H4 (cell line): ENCODE measurements around the gene MYL7. TPM values are rescaled to one million over a fixed set of nuclear protein-coding genes. Genes with fewer than 3 reads are reported as not detected.
"Not testable (repeated sequence)": the region's sequence is repeated elsewhere in the genome, so short reads cannot be mapped to it uniquely, and the experiment has no call there.

Experiments
- DNase-seq: peaks from one replicate; pipeline ENCODE4 v3.0.0-alpha.2; 2015; ENCODE audit warnings: low spot score
- total RNA-seq: library from RNA; depleted of rRNA; stranded (reverse); fragments of >200 nt; shearing (Covaris generic); gene quantifications from 2 replicates; pipeline ENCODE4 v1.2.3, GENCODE V29; 2014; rRNA removed

The MYL7 gene
- total RNA-seq, result not detected in 2 replicates

DNA sequence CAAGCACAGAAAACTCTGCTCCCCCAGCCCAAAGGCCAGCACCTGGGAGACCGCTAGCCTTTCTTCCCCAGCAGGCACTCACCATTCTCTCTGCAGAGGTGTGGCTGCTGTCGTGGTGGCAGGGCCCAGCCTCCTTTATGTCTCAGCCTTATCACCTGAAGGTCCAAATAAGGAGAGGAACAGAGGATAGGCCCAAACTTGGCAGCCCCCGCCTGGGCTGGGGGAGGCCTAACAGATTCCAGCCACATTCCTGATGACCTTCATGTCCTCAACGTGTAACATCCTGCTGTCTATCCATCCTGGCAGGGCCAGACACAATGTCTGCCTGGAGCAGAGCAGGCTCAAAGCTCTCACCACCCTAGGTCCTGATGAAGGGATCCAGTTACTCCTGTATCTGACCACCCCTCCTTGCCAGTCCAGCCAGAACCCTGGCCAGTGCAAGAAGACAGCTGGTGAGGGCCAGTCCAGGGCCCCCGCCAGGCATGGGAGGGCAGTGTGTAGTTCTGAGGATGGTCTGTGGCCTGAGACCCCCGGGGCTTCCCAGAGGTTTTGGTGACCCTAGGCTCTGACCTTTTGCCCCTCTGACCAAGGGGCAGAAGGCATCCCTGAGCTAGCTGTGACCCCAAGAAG is at the start of gene MYL7:
MYL7 (minus strand) TSS at position 112 of the 630 bp plus-strand sequence; CDS start at position 85, 27 bp downstream.
- no peak for DNase-seq

DNA sequence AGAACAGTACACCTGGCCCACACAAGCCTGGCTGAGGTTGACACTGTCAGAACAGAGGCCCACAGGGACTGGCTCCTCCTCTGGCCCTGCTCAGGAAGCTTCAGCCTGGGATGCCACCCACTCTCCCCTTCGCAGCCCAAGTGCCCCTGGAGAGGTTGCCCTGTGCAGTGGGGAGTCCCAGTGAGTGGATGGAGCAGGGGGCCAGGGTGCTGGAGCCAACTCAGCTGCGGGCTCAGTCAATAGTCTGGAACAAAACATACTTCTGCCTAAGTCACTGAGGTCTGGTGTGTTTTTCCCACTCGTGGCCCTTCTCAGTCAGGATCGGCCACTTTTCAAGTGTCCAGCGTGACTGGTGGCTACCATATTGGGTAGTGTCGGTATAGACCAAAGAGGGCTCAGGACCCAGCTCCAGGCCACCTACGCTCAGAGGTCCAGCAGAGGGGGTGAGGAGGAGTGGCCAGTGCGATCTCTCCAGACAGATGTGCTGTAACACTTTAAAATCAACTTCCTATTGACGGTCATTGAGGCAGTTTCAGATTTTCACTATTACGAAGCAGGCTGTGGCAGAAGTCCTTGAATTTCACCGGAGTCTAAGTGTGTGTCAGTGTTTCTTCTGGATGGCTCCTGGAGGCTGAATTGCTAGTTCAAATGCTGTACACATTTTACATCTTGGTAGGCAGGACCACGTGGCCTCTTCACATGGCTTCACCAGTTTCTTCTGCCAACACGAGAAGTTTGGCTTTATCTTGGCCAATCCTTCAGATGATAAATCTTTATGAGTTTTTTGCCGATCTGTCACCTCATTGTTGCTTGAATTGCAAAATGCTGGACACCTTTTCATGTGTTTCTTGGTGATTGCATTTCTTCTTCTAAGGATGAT is 49.1 kb upstream of the MYL7 start:
- no peak for DNase-seq

- no peak for DNase-seq
These were observed 48.3 kb upstream of the MYL7 start, which contains the start of gene GCK for GRCh38 chr7:44189286-44189992. TSS of gene GCK (minus strand) at chr7:44189439. CDS start at chr7:44188953, 486 bp downstream.

DNA sequence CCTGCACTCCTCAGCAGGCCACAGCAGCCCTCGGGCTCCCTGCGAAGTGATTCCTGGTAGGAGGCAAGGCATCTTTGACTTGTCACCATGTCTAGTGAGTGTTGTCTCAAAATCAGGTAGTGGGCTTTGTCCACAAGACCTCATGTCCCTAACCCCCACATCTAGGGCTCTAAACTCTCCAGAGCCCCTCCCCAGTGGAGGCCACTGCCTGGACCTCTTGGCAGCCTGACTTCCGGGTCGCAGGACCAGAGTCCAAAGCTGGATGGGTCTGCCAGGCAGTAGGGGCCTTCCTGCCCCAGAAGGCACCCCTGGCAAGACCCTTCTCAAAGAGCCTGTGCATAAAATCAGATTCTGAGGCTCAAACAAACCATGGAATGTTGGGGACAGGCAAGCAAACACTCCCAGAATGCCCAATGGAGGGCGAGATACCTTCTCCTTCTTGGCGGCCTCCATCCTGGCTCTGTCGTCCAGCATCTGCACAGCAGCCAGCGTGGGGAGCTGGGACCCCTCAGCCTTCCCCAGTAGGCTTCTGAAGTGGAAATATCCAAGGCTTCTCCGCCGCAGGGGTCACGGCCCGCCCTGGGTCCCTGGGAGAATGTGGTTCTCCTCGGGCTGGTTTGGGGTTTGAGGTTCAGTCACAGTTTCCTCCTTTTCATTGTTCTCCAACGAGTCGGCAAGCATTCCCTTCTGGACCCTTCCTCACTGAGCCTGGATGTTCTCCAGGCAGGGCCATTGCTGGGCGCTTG is 47.5 kb upstream of the MYL7 start:
- DNase-seq, result no peak

- no peak for DNase-seq
These were observed 46.7 kb upstream of the MYL7 start for GRCh38 chr7:44187636-44188416.

DNA sequence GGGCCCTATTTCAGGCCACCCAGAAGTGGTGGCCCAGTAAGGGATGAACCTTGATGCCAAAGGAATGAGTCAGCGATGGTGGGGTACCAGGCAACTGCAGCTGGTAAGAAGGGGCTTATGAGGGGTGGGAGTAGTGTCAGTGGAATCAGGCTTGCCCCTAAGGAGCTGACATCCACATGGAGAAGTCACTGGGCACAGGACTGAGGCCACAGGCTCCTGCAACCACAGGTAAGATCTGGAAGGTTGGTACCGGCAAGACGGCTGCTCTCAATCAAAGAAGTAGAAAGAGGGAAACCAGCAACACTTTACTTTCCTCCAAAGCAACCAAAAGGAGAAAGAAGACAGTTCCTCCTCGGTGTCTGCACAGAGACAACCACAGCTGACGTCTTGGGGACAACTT is 45.6 kb upstream of the MYL7 start:
- no peak for DNase-seq

- DNase-seq, result no peak
These were observed 44.6 kb upstream of the MYL7 start for GRCh38 chr7:44185729-44186128.

- DNase-seq, result no peak
These were observed 43.8 kb upstream of the MYL7 start for GRCh38 chr7:44184873-44185446.

DNA sequence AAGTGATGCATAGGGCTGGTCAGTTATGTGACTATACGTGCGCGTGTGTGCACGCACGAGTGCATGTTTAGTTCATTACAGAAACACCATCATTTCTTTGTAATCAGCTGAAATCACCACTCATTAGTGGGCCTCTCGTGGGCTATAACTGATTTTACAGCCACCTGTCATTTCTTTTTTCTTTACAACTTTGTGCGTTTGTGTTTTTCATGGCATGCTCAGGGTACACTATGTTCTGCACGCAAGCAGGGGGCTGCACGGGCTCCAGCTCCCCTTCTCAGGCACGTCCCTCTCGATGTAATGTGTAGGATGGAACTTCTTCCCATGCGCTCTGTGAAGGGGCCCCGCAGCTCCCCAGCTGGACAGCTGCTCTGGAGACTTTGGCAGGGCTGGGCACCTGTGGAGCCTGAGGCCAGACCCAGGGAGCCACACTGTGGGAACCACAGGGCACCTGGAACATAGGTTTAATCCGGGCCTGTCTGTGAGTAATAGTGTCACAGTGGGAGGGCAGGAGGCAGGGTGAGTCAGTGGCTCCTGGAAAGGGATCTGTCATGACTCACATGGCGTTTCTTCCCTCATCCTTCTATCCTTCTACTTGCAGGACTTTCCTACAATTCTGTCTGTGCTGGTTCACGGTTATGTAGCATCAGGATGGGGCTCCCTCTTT is 43.2 kb upstream of the MYL7 start:
- DNase-seq, result peak; percentile 92

DNA sequence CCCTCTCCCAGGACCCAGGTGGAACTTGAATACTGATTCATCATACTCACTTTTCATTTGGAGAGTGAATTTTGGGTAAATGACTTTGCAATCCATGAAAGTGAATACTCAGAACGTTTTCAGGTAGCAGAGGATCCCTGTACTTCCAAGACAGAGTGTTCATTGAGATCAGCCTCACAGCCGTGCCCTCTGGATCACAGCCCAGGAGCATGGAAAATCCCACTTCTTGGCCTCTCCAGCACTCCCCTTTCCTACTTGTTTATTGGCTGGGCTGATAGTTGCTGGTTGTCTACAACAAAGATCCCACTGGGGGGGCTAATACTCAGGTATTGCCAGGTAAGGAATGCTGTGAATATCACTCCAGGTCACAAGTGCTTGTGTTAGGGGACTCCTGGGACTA is 42.3 kb upstream of the MYL7 start:
- no peak for DNase-seq

- DNase-seq, result no peak
These were observed 41.7 kb upstream of the MYL7 start for GRCh38 chr7:44182827-44183226.

DNA sequence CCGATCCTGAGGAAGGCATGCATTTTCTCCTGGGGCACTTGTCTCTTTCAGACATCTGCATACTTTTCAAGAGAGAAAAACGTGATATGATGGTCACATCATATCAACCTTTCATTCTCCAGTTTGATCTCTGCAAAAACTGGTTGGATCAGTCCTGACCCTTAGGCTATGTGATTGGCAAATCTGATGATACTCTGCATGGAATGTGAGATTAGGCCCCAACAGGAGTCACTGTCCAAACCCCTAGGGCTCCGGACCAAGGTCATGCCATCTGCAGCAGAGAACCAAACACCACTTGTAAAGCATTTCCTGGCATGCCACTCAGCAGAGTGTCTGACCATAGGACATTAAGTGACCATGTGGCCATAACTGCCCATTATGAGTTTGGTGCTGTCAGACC is 39.5 kb upstream of the MYL7 start:
- no peak for DNase-seq

- DNase-seq, result peak; percentile 82
These were observed 36.5 kb upstream of the MYL7 start for GRCh38 chr7:44177570-44178131.

- DNase-seq, result no peak
These were observed 35.4 kb upstream of the MYL7 start for GRCh38 chr7:44176486-44176885.

- DNase-seq, result no peak
These were observed 34.6 kb upstream of the MYL7 start for GRCh38 chr7:44175730-44176129.

DNA sequence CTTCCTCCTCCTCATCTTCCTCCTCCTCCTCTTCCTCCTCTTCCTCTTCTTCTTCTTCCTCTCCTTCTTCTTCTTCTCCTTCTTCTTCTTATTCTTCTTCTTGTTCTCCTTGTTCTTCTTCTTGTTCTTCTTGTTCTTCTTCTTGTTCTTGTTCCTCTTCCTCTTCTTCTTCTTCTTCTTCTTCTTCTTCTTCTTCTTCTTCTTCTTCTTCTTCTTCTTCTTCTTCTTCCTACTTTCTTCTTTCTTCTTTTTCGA is 33.5 kb upstream of the MYL7 start:
- not testable (repeated sequence) for DNase-seq

DNA sequence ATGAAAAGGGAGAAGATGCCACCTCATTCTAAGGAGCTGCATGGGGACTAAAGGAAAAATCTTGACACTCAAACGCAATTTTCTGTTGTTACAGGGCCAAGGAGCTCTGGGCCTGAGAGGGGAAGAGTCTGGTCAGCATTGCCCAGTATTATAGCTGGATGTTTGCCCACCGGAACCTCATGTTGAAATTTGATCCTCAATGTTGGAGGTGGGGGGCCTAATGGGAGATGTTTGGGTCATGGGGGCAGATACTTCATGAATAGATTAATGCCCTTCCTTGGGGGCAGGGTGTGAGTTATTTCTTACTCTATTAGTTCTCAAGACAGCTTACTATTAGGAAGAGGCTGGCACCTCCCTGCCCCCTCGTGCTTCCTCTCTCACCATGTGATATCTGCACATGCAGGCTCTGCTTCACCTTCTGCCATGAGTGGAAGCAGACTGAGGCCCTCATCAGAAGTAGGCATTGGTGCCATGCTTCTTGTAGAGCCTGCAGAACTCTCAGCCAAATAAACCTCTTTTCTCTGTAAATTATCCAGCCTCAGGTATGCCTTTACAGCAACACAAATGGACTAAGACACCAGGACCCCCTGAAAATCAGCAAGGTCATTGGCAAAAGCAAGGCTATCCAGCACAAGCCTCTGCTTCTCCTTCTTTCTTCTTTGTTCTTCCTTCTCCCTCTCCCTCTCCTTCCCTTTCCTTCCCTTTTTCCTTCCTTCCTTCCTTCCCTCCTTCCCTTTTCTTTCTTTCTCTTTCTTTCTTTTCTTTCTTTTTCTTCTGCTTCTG is 33.0 kb upstream of the MYL7 start:
- no peak for DNase-seq

GRCh38 chr7:44172803-44173424 is 31.8 kb upstream of the MYL7 start:
- no peak for DNase-seq

DNA sequence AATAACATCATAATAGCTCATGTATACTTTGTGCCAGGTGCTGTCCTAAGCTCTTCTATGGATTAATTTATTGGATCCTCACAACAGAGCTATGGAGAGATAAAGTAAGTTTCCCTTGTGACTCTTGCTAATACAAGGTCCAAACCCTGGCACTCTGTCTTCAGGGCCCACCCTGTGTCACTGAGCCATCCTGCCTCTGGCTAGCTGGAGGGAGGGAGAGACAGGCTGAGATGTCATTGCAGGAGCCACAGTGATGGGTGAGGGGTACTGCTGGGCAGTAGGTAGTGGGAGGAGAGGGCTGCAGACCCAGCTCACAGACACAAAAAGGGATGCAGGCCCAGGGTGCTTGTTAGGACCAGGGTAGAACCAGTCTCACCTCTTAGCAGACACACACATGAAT is 31.2 kb upstream of the MYL7 start:
- no peak for DNase-seq
